HEK293T (cell line): Measurements from ENCODE around the gene ATG9B.

Experiments used
- ARNT ChIP-seq: fragments of 450-650 bp; IDR thresholded peaks from 2 replicates; pipeline ENCODE4 v1.6.1; 2017; ENCODE audit warnings: mild to moderate bottlenecking
- BHLHE40 ChIP-seq: fragments of 450-650 bp; IDR thresholded peaks from 2 replicates; pipeline ENCODE4 v1.6.1; 2016; ENCODE audit warnings: mild to moderate bottlenecking, moderate library complexity, borderline replicate concordance
- NFRKB ChIP-seq: fragments of 450-650 bp; IDR thresholded peaks from 2 replicates; pipeline ENCODE4 v1.6.1; 2016; ENCODE audit warnings: mild to moderate bottlenecking, moderate library complexity
- SP1 ChIP-seq: fragments of 450-650 bp; IDR thresholded peaks from 2 replicates; pipeline ENCODE4 v1.6.1; 2017
- SUZ12 ChIP-seq: fragments of 450-650 bp; IDR thresholded peaks from 2 replicates; pipeline ENCODE4 v1.6.1; 2016; ENCODE audit warnings: mild to moderate bottlenecking
- TARDBP ChIP-seq: fragments of 450-650 bp; IDR thresholded peaks from 2 replicates; pipeline ENCODE4 v1.6.1; 2016

GRCh38 chr7:150975536-150976319 lies 48.6 kb downstream of the ATG9B start:
- TF ChIP-seq BHLHE40 = no peak
- TF ChIP-seq SP1 = no peak
- TF ChIP-seq TARDBP = no peak
- TF ChIP-seq SUZ12 = no peak
- TF ChIP-seq NFRKB = no peak
- no peak for TF ChIP-seq ARNT
